HG02981 (cell line): Measurements from ENCODE around the gene LONRF2.
"Not testable (repeated sequence)": the region's sequence is repeated elsewhere in the genome, so short reads cannot be mapped to it uniquely, and the experiment has no call there.

Experiments
- ATAC-seq: cut with Tn5 transposase; IDR thresholded peaks from one replicate; pipeline ENCODE4 v1.9.1; 2021; ENCODE audit warnings: mild to moderate bottlenecking, moderate library complexity; ENCODE audit not compliant: unreplicated experiment

Gene LONRF2

DNA sequence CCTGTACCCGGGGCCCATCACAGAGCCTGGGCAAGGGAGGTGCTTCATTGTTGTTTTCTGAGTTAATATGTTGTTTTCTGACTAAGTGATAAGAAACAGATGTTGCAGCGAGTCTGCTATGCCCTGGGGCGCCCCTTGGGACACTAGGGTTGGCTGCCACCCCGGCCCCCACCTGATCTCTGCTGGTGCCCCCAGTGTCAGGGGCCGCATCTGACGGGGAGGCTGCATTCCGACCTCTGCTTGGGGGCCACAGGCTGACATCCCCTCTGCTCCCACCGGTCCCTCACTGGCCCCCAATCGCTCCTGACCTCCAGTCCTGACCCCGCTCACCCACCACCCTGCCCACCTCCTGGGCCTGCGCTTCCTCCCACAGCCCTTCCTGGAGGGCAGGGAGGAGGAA lies 65.9 kb downstream of the LONRF2 start:
- no peak for ATAC-seq

GRCh38 chr2:100254646-100255210 lies 67.6 kb downstream of the LONRF2 start:
- no peak for ATAC-seq

DNA sequence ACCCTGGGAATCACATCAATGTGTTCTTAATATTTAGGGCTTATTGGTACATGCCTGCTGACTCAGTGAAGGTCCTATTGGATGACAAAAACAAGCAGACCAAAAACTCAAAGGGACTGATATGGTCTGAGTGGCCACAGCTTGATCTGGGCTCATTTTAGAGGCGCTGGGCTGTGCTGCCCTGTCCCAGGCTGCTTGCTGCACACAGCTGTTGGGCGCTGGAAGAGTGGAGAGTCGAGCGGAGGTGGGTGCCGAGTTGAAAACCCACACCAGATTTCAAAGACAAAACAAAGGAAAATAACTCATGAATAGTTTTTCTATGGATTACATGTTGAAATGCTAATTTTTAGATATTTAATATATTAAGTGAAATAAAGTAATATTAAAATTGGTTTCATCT lies 68.5 kb downstream of the LONRF2 start:
- ATAC-seq: no peak

GRCh38 chr2:100252811-100253698 lies 69.2 kb downstream of the LONRF2 start:
- ATAC-seq: no peak

DNA sequence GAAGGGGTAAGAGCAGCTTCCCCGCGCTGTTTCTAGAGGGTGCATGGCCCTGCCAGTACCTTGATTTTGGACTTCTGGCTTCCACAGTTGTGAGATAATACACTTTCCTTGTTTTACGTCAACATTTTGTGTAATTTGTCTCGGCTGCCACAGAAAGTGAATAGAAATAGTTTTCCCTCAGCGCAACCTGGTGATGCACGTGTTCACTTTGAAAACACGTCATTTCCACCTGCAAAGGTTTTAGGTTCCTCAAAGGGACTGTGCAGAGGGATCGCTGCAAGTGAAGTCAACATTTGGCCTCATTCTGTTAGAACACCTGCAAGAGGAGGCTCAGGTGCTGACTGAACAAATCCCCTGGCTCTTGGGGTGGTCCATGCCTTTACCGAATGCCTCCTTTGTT lies 71.7 kb downstream of the LONRF2 start:
- ATAC-seq: no peak

DNA sequence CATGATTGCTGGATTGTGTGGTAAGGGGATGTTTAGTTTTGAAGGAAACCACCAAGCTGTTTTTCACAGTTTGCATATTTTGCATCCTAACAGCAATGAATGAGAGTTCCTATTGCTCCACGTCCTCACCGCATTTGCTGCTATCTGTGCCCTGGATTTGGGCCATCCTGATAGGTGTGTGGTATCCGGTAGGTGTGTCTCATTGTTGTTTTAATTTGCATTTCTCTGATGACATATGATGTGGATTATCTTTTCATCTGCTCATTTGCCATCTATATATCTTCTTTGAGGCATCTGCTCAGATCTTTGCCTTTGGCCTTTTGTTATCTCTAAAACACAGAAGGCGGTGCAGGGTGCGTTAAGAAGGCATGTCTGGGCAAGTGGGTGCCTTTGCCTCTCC lies 73.3 kb downstream of the LONRF2 start:
- ATAC-seq: no peak

GRCh38 chr2:100248556-100248955 lies 73.7 kb downstream of the LONRF2 start:
- not testable (repeated sequence) for ATAC-seq

GRCh38 chr2:100248044-100248330 lies 74.3 kb downstream of the LONRF2 start:
- peak; percentile 22 for ATAC-seq

- peak; percentile 67 for ATAC-seq
These were observed 74.9 kb downstream of the LONRF2 start for GRCh38 chr2:100247256-100248043.

DNA sequence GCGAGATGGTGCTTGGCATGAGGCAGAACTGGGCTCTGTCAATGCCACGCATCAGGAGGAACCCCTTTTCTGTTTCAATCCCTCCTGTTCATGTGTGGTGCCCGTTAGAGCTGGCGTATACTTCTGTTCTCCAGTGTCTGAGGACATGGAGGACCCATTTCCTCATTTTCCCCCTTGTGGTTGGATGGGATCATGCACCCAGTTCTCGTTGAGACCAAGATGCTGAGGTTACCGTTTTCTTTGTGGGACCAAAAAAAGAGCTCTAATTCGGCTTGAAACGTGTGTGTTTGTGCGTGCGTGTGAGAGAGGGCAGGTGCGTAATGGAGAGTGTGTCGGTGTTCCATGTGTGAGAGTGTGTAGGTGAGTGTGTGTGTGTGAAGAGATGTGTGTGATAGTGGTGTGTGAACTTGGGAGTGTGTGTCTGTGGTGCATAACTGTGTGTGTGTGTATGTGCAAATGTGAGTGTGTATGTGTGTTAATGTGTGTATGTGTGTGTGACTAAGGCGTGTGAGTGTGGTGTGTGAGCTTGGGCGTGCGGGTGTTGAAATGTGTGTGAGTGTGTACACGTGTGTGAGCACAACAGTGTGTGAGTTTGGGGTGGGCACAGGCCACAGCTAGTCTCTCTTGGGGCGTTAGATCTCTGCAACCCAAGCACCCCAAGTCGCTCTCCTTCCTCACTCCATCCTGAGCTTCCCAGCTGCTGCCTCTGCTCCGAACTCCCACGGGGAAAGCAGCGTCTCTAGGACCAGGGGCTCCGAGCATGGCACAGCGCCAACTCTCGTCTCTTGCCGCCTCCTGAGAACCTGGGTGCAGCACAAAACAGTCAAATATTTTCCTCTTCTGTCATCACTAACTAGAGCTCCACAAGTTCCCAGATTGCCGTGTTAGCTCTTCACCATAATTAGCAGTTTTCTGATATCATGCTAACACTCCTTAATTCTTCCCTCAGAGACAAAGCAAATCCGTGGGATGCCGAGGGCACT lies 75.8 kb downstream of the LONRF2 start:
- ATAC-seq: no peak

- ATAC-seq: no peak
These were observed 76.6 kb downstream of the LONRF2 start for GRCh38 chr2:100245681-100246080.

DNA sequence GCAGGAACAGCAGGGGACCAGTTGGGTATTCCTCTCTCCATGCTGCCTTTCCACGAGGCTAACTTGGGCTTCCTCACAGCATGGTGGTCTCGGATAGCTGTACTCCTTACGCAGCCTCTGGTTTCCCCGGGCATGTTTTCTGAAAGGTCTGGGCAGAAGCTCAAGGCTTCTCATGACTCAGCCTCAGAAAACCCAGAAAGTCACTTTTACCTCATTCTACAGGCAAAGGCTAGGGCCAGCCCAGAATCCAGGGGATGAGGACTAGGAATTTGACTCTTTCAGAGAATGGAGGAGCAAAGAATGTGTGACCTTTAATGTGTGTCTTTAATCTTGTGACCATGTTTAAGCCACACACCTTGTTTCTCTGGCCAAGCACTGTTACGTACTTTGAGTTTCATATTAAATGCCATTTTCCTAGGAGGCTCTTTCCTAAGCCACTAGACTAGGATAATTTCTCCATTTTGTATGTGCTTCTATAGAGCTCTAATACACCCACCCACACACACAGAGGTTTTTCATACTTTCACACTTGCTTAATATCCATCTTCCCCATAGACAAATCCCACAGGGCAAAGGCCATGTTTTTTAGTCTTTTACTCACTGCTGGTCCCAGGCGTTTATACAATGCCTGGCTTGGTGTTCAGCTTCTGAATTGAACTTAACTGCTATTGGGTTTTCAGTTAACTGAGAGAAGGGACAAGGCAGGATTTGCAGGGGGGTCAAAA lies 77.3 kb downstream of the LONRF2 start:
- no peak for ATAC-seq

- no peak for ATAC-seq
These were observed 78.7 kb downstream of the LONRF2 start for GRCh38 chr2:100243631-100244030.

DNA sequence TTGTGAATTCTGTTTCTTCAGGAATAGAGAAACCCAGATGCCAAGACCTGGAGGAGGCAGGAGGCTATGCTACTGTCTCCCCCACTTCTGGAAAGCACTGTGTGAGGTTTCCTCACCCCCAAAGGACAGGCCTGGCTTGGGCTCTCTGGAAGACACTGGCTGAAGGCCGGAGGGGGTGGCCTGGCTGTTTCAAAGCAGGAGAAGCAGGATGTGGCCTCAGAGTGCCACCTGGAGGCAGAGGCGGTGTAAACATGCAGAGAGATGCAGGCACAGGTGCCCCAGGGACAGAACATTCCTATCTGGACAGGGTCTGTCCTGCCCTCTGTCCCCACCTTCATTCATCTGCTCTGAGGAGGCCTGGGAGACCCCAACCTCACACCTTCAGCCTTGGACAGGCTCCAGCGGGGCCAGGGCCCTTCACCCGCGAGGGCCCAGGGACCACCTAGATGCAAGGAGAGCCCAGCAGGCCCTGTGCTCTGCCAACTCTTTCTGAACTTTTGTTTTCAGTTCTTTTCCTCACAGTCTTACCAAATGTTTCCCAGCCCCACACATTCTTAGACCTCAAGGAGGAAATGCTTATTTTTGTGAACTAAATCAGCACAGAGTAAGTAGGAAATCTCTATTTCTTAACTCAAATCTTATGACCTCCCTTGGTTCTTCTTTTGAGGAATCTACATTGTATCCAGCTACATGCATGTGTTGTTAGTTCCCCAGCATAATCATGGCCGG lies 79.2 kb downstream of the LONRF2 start:
- no peak for ATAC-seq

- no peak for ATAC-seq
These were observed 79.8 kb downstream of the LONRF2 start for GRCh38 chr2:100242476-100242875.

DNA sequence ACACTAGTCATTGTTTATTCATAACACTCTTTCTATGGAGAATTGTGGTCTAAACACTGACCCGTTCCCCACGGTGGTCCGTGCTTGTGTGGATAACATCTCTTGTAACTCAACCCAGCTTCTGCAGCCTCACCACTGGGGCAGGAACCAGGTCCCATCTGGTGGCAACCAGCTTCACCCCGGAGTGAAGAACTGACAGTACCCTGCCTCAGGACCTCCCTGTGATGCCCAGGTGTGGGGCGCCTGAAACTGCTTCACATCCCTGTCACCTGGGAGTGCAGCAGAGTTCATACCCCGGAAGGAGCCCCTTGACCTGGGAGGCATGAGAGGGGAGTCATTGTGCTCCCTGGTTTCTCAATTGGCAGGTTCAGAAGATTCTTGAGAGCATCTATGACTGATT lies 81.1 kb downstream of the LONRF2 start:
- no peak for ATAC-seq

GRCh38 chr2:100240386-100240785 lies 81.9 kb downstream of the LONRF2 start:
- no peak for ATAC-seq

DNA sequence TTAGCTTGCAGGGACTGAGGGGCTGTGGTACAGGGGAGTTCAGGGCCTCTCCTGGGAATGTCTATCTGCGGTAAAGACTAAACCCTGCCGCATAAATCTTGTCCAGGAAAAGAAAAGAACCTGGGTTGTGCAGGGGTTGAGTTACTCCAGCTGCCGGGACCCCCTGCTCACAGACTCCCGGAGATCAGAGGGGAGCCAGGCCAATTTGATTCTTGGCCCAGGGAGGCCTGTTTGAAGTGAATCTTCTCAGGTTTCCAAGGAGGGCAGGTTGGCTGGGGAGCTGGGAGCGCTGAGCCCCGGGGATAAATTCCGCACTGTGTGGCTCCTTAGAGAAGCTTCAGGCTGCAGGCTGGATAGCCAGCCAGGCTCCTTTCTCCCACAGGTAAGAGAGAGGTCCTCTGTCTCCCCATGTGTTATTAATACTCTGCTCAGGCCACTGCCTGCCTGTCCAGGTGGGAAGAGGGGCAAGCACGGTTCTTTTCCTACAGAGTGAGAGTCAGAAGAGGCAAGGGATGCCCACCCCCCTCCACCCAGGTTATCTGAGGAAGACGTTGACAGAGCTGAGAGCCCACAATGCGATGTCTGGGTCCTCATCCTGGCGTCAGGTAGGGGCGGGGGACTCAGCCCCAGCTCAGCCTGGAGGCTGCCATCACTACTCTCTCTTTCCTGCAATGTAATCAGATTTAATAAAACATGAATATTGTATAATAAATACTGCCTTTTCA lies 82.7 kb downstream of the LONRF2 start:
- no peak for ATAC-seq

GRCh38 chr2:100238471-100238870 lies 83.8 kb downstream of the LONRF2 start:
- no peak for ATAC-seq
